HG02588 (cell line): Measurements from ENCODE around the gene IGSF3.

ENCODE experiments used
- ATAC-seq: cut with Tn5 transposase; IDR thresholded peaks from one replicate; pipeline ENCODE4 v1.9.1; 2021; ENCODE audit warnings: mild to moderate bottlenecking, moderate library complexity; ENCODE audit not compliant: unreplicated experiment

IGSF3 gene

DNA sequence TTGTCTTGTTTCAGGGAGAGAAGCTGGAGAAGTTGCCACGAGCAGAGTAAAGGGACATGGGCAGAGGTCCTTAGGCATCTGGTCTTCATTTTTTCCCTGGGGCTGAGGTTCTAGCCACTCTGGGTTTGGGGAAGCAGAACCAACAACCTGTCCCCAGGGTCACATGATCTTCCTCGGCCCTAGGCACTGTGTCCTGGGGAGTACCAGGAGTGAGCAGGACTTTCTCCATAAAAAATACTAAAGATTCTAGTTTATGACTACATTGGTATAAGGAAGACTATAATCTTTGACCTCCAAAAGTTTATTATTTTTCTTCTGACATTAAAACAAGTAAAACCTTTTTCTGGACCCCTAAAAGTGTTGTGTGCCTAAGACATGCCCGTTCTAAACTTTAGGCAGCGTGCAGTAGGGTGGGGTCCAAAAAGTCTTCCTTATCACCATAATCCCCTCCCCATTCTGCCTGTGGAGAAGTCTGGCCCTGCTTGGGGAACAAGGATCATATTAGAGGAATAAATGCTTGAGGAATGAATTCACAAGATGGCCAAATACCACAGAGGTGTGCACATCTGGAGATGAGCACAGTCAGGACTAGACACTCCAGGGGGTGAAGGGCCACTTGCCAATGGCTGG is 19.3 kb upstream of the IGSF3 start:
- ATAC-seq: no peak

DNA sequence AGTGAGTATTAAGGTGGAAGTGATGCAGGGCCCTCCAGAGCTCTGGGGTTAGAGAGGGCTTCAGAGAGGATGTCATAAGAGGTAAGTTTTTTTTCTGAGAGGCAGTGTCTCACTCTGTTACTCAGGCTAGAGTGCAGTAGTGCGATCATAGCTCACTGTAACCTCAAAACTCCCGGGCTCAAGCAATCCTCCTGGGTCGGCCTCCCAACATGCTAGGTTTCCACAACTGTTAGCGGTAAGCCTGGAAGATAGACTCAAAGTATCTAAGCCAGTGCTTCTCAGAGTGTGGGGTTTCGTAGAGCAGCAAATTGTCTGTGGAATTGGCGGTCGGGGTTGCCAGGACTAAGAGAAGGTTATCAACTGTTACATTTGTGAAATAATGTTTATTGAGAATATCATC is 18.6 kb upstream of the IGSF3 start:
- no peak for ATAC-seq

DNA sequence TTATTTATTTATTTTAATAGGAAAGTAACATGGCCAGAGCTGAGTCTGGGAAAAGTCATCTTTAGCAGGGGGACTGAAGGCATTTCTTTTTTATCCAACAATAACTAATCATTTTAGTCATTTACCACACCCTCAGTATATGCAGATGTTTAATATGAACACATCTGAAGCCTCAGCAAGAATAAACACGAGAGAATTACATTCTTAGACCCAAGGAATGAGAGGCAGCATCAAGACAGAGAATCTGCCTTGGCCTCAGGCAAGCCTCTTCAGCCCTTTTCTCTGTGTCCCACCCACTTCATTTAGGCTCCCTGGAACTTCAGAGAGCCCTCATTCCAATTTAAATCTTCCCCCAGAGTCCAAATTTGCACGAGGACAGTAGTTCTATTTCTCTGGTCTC is 17.0 kb upstream of the IGSF3 start:
- no peak for ATAC-seq

DNA sequence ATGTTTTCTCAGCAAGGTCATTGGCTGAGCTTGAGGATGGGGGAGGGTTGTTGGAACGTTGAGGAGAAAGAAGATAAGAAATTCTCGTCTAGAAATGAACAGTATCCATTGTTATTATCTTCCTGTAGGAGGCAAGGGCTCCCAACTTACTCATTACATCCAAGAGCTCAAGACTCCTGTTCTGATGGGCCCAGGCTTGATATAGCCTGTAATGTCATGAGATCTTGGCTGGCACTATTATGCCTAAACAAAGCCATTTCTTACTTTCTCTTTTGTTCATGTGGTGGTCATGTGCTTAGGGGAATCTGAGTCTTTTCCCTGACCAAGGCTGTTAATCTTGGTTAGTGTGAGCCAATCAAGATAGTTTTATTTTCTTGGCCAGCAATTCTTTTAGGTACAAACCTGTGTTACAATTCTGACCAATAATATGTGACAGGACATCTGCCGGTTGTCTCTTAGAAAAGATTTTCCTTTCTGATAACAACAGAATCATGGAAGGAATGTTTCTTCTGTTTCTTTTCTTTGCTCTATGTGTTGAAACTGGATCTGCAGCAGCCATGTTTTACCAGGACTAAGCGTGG is 15.2 kb upstream of the IGSF3 start:
- ATAC-seq: no peak

DNA sequence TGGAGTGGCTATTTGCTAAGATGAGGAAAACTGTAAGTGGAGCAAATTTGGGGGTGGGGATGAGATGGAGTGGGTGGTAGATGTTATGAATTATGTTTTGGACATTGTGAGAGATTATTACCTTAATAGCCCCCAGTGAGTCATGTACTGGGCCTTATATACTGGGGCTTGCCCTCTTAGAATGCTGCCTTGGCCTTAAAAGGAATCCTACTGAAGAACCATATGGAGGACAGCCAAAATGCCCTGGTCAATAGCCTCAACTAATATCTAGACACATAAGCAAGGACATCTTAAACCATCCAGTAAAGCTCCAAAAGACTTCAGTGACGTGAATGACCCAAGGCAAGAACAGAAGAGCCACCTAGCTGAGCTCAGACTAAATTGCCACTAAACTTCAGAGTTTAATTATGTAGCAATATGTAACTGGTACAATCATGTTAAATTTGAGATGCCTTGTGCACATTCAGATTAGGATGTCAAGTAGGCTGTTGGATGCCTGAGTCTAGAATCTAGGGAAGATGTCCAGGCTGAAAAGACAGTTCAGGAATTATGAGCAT is 13.9 kb upstream of the IGSF3 start:
- no peak for ATAC-seq

DNA sequence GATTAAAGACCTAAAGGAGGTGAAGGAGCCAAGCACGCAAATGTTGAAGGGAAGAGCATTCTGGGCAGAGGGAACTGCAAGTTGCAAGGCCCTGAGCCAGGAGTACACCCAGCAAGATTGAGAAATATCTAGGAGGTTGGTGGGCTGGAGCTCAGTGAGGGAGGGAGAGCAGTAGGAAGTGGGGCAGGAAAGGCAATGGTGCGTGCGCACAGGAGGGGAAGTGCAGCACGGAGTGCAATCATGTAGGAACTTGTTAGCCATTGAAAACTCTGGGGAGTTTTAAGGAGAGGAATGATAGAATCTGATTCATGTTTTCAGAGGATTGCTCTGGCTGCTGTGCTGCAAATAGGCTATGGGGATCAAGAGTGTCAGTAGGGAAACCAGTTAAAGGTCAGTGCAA is 13.2 kb upstream of the IGSF3 start:
- no peak for ATAC-seq

DNA sequence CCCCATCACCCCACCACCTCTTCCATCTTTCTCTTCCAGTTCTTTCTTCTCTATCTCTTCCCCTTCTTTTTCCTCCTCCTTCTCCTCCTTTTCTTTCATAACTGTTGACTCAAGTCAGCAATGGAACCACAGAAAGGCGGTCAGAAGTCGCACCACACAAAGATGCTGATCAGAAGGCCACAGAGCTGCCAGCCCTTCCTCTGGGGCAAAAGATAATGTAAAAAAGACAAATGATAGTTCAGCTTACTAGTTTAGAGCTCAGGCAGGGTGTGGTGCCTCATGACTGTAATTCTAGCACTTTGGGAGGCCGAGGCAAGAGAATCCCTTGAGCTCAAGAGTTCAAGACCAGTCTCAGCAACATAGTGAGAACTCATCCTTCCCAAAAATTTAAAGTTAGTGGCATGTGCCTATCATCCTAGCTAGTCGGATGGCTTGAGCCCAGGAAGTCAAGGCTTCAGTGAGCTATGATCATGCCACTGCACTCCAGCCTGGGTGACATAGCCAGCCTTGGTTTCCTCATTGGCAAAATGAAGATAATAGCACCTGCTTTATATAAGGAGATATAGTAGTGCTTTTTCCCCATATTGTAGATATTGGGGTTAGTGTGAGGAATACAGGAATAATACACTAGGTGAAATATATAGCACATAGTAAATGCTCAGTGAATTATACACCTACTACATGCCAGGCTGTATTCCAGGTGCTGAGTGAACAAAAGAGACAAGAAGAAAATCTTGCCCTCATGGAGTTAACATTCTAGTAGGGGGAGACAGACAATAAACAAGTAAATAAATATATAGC is 12.5 kb upstream of the IGSF3 start:
- ATAC-seq: no peak

DNA sequence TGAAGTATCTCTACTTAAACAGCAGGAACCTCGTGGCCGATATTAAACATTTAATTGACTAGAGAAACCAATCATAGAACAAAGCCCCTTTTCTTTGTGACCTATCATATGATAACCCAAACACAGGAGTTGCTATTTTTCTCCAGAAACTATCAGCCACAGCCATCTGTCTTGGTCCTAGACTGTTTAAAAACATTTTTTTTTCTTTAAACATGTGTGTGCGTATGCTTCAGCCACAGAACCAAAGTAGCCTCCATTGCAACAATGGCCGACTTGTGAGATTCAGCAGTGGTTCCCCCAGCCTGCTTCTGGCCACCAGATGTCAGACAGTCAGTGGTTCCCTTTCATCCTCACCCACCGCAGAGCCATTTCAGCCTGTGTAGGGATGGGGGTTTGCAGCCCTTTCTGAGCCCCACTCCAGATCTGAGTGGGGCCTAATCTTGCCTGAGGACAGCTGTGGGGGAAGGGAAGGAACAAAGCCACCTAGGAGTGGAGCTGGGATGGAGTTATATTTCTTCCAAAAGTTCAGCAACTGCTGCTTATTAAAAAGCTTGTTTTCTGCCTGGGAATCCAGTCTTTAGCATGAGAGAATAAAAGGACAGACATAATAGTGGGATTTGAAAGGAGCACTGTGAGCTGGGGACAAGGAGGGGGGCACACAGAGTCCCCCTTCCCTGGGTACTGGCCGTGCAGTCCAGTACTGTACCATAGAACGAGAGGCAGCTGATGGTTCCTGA is 11.7 kb upstream of the IGSF3 start:
- ATAC-seq: no peak

DNA sequence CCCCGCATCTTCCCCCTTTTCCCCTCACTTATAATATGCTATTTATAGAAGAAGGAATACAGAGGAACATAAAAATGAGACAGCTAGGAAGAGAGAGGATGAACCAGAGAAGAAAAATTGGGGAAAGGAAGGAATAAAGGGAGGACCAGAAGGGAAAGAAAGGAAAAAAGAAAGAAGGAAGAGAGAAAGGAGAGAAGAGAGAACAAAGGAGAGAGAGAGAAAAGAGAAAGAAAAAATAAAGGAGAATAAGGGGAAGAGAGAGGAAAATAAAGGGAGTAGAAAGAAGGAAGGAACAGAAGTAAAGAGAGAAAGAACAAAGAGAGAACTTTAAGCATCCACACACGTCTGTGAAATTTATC is 11.2 kb upstream of the IGSF3 start:
- no peak for ATAC-seq

DNA sequence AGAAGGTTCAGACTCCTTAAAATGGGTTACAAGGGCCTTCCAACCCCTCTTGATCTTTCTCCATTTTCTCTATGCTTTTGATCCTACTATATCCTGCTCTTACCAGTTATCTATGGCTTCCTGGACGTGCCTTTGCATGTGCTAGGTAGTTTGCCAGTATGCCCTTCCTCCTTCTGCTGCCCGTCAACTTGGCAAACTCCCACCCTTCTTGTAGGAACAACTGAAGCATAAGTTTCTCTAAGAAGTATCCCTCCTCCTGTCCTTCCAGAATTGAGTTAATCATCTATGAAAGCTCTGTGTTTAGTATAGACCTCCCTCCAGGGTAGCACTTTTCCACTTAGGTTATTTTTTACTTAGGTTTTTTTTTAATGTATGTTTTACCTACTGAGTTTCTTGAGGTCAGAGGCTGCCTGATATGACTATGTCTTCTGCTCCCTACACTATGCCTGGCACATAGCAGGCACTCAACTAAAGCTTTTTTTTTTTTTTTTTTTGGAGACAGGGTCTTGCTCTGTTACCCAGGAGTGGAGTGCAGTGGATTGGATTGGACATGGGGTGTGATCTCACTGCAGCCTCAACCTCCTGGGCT is 10.0 kb upstream of the IGSF3 start:
- no peak for ATAC-seq

DNA sequence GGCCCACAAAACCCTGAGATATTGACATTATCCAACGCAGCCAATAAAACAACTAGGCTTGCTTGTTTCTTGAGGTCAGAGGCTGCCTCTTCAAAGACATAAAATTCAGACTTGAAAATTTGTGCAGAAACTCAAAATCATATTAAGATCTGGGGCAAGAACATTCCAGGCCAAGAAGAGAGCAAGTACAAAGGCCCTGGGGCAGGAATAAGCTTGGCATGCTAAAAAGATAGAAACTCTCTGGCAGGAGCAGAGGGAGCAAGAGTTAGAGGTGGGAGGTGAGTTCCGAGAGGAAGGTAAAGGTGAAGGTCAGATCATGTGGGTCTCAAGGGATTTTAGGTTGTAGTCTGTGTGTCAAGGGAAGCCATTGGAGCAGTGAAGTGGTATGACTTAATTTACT is 8.8 kb upstream of the IGSF3 start:
- no peak for ATAC-seq

DNA sequence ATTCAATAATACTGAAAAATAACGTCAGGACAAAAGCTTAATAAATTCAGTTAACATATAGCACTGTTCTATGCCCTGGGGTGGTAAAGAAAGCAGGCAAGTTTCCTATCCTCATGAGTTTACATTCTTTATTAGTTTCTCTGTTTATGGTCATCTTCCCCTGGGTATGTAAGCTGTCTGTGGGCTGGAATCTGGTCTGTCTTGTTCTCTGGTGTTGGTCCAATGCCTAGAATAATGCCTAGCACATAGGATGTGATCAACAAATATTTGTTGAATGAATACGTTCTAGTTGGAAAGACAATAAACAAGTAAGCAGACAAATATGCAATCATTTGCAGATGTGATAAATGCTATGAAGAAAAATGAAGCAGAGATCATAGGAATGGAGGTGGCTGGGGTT is 7.2 kb upstream of the IGSF3 start:
- no peak for ATAC-seq

DNA sequence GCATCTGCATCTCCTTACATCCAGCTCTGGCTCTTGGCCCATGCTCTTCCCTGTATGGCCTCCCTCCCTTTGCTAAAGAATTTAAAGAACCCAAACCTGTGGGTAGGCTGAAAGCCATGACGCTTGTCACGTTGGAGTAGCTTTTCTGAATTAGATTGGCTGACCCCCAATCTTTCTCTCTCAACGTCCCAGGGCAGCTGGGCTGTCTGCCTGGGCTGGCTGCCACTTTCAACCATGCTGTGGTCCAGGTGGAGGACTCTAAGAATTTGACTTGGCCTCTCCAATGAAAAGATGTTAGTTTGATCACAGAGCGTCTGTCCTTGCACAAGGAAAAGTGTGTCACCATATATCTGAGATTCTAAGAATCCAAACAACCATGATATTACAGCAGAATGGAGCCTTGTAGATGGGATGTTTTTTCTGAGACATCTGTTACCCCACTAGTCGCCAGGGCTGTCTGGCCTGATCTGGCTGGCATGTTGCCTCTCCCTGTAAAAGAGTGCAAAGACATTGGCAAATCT is 6.5 kb upstream of the IGSF3 start:
- ATAC-seq: no peak

DNA sequence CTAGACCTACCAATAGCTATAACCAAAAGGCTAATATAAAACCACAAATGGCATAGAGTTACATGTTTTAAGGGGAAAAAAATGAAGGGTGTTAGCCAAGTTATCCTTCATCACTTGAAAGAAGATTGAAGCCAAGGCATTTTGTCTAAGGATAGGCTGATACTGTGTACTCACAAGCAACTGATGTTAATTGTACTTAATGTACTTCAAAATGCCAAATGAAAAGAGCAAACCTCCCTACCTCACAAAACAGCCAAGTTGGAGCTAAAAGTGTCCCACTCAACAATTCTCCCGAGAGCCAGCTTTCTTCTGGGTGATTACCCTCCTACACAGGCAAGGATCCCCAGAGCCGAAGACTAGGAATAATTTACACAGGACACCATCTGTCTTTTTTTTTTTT is 4.4 kb upstream of the IGSF3 start:
- no peak for ATAC-seq

DNA sequence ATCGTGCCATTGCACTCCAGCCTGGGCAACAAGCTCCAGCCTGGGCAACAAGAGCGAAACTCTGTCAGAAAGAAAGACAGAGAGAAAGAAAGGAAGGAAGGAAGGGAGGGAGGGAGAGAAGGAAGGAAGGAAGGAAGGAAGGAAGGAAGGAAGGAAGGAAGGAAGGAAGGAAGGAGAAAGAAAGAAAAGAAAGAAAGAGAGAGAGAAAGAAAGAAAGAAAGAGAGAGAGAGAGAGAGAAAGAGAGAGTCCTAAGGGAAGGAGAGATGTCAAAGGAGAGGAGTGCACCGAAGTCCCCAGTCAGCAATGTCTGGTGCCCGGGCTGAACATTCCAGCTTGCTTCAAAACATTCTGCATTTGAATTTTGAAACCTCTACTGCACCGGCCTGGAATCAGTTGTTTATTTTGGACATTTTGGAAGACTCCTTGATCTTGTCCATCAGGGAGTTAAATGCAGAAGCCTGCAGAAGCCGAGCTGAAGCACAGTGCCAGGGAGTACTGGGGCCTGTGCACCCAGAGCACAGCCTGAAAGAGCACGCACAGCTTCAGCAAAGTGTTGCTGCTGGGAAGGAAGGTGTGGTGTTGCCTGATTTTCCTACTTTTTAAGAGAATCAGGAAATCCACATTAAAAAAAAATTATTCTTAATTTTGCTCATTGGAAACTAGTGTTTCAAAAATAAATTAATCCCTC is 3.7 kb upstream of the IGSF3 start:
- ATAC-seq: no peak

DNA sequence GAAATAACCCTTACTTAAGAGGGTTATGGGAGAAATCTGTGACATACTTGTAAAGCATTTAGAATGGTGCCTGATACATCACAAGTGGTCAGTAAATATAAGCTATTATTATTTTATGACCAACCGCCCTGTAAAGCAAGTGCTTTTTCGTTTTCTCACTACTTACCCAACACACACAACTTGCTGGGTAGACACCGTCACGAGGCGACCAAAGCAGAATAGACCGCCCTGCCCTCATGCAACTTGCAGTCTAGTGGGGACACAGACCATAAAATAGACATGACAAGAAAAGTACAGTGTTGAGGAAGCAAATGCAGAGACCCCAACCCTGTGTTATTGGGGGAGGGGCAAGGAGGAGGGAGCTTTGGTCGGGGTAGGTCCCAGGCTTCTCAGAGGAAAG is 744 bp upstream of the IGSF3 start:
- no peak for ATAC-seq

DNA sequence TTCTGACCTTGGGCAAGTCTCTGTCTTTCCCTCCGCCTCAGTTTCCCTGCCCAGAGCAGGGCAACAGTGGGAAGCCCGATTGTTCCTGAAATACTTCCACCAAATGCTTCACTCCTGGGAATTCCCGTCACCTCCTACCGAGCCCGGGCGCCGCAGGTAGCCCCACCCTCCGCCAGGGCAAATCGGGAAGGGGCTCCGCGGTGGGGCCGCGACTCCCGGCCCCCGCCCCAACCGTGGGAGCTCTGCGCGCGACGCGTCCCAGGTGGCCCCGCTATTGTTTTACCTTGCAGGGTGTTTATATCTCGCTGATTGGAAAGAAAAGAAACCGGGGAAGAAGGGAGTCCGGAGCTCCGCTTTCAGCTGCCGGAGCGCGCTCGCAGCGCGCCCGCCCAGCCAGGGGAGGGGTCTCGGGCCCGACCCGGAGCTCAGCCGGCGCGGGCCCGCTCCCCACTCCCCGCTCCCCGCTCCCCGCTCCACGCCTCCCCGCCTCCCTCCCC is 407 bp downstream of the IGSF3 start:
- no peak for ATAC-seq

DNA sequence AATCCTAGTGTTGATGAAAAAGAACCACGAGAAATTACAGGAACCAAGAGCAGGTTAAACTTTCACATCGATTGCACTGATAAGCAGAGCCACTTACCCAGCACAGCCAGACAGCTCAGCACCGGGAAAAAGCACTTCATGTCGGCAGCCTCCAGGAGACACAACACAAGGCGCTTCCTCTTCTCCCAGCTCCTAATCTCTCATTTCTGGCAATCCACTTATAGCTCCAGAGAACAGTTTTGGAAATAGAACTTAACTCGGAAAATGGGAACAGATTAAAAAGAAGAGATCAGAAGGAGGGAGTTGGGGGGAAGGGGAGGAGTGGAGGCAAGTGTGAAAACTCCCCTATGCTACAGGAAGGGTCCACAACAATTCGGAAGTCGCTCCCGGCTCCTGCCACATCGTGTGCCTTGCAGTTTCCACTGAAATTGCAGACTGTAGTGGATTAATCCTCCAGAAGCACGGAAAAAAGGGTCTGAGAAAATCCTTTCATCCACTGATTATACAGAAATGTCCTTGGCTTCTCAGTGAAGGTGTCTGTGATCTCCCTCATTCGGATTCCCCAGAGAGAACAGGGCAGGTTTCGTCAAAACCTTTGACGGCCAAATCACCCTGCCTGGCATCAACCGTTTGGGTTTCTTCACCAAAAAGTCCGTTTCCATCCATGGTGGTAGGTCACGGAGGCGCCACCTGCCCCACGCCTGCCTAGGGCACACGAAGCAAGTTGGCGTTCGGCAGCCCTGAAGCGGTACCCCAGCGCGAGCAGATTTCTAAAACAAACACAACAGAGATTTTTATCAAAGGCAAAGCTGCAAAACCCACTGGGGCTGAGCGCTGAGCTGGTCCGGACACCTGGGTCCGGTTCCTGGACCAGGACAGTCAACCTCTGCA is 1.1 kb downstream of the IGSF3 start:
- no peak for ATAC-seq

DNA sequence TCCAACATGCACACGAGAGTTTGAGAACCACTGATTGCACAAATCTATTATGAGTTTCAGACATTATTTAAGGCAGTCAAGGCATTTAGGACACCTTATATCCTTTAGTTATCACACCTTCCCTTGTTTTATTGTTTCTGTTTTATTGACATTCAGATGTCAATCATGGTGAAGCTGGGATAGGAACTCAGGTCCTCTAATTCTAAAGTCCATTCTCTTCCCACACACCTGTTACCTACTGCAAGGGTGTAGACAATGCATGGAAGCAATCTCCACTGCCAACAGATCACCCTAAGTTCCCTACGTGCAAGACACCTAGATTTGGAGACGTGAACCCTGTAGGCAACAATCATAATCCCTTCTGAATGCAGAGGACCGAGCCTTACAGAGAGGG is 2.6 kb downstream of the IGSF3 start:
- ATAC-seq: no peak
